Measurements from ENCODE around the gene KIAA0040.

KIAA0040 gene

DNA sequence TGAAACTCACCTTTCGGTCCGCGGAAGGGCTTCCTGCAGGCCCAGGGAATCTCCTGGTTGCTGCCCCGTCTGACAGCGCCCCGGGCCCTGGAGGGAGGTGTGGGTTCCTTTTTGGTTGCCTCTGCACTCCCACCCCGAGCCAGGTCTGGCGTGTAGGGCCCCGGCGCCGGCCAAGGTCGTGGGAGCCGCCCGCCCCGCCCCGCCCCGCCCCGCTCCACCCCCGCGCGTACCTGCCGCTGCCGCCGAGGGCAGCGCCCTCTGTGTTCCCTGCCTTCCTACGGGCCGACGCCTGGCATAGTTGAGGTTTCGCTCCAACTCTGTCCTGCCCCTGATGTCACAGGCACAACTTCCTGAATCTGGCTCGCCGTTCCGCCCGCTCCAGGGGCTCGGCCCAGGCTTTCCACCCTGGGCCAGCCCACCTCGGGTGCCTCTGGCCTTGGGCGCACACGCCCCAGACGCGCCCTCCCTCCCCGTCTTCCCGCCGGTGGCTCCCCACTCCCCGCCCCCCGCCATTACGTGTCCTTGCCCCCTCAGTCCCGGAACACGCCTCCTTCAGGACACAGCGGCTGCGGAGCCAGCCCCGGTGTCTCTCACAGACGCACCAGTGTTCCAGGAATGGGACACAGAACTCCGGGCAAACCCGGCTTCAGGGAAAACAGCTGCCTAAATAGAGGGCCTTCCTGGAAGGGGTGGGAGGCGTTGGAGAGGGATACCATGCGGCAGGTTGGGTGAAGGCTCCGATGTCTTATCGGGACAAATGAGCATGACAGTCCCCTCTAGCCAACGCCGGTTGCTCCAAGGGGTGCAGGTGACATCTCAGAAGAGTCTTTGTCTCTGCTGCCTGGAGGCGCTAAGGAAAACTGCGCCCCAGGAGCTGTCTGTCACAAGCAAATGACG lies at the start of gene KIAA0040:
Gene KIAA0040 (minus strand): TSS at position 147 of the 897 bp plus-strand sequence. CDS start 31,763 bp downstream, outside the sequence.
- DNase-seq (ENCODE audit: low read depth) = no peak

DNA sequence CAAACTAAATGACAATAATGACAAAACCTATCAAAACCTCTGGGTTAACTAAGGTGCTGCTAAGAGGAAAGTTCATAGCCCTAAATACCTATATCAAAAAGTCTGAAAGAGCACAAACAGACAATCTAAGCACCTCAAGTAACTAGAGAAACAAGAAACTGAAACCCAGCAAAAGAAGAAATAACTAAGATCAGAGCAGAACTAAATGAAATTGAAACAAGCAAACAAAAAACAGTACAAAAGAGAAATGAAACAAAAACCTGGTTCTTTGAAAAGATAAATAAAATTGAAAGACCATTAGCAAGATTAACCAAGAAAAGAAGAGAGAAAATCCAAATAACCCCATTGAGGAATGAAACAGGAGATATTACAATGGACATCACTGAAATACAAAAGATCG lies 44.8 kb upstream of the KIAA0040 start:
- DNase-seq (ENCODE audit: low read depth) = no peak

DNA sequence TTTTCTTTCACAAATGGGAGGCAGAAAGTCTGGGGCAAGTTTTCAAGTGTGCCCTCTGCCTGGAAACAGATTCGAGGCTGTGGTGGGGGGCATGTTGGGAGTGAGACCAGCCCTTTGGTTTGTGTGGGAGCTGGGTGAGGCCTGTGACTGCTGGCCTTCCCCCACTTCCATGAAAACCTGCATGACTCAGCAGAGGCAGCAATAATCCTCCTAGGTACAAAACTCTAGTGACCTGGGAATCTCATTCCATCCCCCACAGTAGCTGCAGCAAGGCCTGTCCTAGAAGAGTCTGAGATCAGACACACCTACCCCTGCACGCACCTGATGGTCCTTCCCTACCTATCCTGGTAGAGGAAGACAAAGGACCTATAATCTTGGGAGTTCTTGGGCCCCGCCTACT lies 42.1 kb upstream of the KIAA0040 start:
- no peak for DNase-seq (ENCODE audit: low read depth)

DNA sequence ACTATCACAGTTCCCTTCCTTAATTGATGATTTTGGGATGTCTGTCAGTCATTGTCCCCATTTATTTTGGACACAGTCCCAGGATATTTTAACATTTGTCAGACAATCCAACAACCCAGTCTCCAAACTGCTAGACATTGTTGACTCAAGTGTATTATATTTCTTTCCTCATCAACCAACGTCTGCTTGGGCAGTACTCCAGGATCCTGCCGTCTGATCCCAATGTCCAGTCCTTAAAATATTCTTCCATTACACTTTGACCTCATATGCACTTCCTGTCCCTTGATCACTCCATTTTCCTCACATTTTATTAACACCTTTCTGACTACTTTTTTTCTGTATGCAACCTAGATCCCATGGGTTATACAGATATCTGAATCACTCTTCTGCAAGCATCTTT lies 39.8 kb upstream of the KIAA0040 start:
- DNase-seq (ENCODE audit: low read depth) = no peak

DNA sequence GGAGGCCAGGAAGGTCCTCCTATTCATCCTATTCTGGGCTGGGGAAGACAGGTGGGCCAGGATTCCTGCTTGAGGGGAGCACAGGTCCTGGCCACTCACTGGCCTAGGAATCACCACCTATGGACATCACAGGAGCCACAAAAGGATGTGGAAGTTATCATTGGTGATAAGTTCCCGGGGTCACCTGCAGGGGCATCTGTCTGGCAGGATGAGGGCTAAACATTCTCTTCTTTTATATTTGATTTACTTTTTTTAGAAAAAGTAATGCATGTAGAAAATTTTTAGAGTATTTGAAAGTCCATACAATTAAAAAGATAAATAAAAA lies 33.2 kb upstream of the KIAA0040 start:
- DNase-seq (ENCODE audit: low read depth) = no peak

DNA sequence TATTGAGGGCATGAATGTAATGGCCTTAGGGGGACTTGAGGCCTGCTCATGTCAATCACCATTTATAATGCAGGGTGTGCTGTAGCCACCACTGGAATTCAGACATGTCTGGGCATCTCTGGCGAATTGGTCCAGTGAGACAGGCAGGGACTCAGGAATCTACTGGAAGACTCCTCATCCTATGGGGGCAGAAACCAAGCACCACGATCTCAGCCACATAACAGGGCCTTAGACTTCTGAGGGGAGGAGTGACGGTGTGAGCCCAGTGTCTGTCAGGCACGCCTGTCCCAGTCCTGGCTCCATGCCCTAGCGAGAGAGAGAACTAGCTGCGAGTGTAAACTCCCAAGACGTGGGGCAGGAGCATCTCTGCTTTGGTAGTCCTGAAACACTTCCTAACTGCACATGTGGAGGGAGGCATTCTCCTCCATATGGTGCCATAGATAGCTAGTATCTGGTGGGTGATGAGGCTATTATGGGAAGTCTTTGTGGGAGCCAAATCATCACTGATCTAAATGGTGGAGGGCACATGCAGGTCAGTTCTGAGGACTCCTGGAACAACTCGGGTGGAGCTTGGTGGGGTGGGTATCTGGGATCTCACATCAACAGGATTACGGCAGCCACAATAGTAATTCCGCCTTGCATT lies 29.8 kb upstream of the KIAA0040 start:
- no peak for DNase-seq (ENCODE audit: low read depth)

DNA sequence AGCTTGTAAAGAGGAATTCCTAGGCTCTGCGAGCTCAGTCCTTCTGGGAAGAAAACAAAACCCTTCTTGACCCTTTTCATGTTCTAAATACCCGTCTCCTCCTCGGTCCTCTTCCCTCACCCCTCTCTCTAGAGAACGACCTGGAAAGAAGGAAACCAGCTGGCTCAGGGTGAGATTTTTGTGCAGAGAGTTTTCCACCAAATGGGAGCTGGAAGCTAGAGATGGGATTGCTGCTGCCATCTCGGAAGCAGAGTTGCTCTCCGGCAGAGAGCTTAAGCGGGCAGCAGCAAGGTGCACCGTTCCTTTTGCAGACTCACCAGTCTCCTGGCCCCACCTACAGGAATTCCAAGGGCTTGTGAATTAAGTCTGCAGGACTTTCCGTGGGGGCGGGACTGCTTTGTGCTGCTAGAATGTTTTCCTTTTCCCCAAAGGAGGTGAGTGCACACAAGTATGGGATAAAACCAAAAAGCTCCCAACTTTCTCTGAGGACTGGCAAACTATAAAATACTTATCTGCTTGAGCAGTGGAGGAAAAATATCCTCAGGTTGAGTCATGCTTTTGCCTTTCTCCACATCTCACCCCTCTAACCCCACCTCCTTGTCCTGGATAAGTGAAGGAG lies 29.1 kb upstream of the KIAA0040 start:
- DNase-seq (ENCODE audit: low read depth) = no peak

DNA sequence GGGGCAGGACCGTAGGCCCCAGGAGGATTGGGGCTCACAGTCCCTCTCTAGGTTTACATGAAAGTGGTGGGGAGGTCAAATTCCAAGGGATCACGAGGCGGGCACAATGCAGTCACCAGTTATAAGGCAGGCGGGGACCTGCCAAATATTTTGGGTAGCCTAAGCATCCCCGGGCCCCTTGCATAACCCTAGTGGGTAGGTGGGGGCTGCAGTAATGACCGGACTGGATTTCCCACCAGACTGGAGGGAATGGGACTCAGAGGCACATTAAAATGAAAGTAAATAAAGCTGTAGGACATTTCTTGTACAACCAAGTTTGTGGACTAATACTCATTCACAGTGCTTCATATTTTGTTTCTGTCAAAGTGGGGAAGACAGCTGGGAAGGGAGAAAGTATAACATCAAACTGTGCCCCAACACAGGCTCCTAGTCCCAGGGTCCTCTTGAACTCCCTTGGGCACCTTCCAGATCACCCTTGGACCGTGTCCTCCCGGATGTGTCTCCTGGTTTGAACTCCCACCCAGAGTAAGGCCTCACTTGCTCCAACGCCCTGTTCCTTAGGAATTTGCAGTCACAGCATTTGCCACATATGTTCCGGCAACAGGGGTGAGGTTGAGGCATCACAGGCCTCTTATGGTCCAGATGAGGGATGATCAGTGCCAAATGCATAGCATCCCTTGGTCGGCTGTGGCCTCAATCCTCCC lies 28.4 kb upstream of the KIAA0040 start:
- DNase-seq (ENCODE audit: low read depth) = no peak

DNA sequence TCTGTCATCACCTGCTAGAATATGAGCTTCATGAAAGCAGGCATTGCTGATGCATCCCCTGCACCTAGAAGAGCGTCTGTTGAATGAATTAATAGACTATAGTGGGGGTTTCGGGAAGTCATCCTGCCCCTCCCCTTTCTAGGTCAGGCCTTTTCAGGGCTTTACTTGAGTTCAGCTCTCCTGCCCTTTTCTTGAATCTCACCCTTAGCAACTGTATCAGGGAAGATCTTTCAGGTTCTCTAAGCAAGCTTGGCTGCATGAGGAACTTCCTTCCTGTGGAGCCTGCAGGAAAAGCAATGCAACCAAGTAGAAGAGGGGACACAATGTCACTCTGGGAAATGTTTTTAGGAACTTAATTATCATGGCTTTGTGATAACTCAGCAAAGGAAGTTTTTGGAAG lies 27.2 kb upstream of the KIAA0040 start:
- no peak for DNase-seq (ENCODE audit: low read depth)

DNA sequence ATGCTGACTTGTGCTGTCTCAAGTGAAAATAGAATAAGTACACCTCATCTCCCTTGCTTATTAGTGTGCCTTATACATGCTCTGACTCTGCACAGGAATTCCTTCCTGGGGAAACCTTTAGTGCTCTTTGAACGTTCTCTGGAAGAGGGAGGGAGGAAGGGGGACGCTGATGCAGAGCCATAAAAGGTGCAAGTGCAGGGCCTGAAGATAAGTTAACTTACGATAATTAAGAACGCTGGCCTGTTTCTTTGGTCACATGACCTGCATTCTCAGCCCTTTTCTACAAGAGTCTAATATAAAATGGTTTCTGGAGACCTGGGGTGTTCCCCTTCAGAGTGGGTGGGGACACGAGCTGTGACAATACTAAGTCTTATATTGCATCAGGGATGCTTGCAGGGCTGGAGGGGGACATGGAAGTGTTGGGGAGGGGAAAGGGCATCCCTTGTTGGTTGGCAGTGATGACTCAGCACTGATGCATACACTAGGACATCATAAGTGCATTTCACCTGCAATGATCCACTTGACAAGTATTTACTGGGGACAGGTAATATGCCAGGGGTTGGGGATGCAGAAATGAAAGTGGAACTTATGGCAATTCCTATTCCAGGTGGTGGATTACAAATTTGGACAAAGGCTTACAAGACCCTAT lies 26.3 kb upstream of the KIAA0040 start:
- DNase-seq (ENCODE audit: low read depth) = no peak

DNA sequence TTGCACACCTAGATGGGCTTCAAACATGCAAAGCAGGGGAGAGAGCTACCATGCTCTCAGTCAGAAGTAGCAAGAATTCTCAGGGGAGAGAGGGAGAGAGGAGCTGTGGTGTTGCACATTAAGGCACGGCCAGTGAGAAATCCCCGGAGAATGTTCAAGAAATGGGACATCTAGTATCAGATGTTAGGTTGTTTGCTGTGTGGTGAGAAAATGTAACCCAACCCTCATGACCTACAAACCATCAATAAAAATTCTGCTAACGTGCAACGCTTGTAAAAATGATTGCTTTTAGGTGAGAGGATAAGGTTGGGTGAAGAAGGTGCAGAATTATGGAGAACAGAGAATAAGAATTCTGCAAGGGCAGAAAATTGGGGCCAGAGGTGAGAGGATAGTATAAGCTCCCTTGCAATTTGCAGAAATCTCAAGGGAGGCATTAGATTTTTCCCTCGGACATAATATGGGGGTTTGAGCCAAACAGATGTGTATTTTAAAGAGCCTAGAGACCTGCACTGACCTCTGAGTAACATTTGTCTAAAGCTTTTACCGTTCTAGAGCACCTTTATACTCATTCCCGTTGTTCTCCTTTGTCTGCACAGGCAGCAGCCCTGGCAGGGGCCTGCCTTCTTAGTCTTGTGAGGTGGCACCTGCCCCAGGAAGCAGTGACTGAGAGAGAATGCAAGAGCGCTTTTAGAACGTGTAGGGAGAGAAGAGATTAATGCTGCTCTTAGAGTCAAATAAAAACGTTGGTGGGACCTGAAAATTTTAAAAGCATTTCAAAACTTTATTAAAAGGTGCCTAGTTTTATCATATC lies 25.4 kb upstream of the KIAA0040 start:
- no peak for DNase-seq (ENCODE audit: low read depth)

DNA sequence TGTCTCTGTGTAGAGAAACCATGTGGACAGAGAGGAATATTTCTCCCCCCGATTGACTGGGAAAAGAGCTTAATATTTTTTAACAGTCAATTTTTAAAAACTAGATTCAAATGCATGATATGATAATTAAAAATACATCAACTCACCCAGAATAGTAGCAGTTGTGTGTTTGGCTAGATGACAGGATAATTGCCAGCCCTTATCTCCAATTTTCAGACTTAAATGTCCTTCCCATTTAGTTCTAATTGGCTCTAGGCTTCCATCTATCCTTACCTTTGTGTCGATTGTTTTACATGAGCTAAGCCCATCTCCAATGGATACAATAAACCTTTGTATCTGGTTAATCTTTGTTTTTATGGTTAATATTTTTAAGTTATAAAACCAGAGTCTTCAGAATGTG lies 23.9 kb upstream of the KIAA0040 start:
- no peak for DNase-seq (ENCODE audit: low read depth)

DNA sequence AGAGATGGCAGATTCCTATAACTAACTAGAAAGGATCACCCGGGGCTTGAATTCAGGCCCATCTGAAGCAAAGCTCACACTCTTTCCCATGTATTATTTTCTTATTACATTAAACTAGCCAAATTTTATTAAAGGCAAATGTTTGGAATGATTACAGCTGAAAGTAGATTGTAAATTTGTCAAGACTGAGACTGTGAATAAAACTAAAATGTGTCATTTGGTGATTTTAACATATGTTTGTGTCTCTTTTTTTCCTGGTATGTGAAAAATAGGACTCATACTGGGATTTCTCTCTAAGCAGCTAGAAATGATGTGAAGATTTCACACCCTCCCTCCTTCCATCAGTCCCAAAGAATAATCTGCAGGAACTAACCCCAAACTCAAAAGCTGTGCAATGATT lies 19.1 kb upstream of the KIAA0040 start:
- no peak for DNase-seq (ENCODE audit: low read depth)

DNA sequence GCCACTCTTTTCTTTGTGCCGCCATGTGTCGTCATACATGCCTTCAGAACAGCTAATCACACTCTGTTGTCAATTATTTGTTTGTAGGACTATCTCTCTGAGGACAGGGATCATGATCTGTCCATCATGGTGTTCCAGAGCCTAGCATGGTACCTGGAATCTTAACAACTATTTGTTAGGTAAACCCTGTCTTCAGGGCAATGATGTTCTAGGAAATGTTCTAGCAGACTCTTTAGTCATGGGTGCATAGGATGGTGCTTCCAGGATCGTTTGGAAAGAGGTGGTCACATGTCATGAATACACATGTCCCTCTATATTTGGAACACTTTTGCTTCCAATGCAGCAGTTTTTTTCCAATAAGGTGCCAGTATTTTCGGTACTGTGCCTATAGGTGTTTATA lies 18.2 kb upstream of the KIAA0040 start:
- no peak for DNase-seq (ENCODE audit: low read depth)

DNA sequence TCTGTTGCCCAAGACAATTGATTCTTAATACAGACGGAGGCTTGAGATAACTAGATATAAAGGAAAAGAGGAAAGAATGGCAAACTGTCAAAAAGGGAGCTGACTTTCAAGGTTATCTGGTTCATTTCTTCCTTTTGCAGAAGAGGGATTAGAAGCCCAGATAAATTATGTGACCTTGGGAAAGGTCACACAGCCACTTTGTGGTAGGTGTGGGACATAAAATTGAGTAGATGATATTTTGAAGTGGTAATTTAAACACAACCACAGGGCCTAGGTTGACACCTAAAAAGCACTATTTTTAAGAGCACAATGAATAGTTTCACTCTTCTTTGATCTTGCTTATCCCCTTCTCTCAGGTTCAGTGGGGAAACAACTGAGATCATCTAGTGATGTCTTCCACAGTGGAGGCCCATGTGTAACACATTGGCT lies 16.9 kb upstream of the KIAA0040 start:
- no peak for DNase-seq (ENCODE audit: low read depth)

DNA sequence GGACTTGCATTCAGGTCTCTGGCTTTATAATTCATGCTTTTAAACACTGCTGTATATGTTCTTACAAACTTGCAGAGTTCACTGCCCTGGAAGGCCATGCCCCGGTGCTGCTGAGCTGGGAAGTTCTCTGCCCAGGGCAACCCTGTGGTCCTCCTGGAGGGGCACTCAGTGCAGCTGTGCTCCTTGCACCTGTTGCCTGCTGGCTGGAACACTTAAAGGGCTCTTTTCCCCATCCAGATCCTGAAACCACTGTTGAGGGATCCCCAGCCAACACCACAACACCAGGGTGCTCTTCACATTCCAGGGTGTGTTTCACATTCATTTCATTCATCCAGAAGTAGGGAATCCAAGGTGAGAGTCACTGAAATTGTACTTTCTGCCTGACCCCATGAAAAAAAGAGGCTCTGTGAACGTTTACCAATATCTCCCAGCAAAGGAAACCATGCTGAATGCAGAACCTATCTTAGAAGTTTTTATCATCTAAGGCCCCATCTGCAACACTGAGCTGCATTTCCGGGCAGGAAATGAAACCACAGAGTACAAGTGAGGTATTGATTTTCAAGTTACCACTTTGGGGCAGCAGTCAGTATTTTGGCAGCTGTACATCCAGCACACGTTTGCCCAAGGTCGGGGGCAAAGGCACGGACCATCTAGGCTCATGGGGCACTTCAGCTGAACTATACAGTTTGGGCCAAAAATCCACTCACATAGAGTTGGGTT lies 16.4 kb upstream of the KIAA0040 start:
- no peak for DNase-seq (ENCODE audit: low read depth)

DNA sequence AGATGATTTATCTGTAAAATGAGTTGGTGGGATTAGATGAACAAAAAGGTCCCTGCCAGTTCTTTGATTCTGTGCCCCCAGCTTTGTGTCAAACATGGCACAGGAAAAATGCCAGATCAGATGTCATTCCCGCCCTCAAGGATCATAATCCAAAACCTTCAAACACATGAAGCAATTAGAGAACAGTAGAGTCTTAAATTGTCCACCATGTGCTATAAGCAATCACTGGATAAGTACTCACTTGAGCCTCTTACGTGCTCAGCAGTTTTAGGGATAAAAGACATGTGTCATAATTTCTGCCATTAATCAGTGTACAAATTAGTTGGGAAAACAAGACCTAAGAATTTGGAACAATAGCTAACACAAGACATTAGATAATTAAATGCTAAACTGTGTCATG lies 15.4 kb upstream of the KIAA0040 start:
- no peak for DNase-seq (ENCODE audit: low read depth)

DNA sequence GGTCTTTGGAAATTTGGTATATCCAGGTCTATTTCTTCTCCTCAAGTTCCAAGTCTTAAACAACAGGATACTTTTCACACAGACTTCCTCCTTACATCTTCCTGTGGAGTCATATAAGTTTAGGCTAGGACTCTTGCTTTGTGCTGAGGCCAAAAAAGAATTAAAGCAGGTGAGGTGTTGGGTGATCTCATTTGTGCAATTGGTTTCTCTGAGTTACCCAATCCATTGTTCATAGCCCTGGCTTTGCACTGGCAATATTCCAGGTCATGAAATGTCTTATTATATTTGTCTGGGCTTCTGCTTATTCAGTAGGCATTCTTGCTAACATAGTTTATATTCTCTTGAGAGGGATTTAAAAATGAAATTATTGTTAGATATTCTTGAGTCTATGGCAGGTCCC lies 14.1 kb upstream of the KIAA0040 start:
- DNase-seq (ENCODE audit: low read depth) = no peak

DNA sequence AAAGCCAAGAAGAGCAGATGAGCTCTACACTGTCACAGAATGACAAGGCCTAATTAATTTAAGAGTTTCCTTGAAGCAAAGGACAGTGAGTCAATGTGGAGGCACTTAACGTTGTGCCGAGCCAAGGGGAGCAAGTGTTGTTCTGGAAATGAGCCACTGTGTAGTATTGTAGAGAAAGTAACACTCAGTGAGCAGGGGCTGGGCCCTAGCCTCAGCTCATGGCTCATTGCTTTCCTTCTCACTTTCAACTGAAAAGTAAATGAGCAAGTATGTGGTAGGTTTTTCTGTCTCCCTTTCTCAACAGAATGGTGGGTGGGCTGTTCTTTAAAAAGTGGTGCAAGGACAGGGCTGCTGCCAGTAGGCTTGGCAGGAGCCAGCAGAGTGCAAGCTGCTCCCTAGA lies 11.8 kb upstream of the KIAA0040 start:
- DNase-seq (ENCODE audit: low read depth) = no peak

DNA sequence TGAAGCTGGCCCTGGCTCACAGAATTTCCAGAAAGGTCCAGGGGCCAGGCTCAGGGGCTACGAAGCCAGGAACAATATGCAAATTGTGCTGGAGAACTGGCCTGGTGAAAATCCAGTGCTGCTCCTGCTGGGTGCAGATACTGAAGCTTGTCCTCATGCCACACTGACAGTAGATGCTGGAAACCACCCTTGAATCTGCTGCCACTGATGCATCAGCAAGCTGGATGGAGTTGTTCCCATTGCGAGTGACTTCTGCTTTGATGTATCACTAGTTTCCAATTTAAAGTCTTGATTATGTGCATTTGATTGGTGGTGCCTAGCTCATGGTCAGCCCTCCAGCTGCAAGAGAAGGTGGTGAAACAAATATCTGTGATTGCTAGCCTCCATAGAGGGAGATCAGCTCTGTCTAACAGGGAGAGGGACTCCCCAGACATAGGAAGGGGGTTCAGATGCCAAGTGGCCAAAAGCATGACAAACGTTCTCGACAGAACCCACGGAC lies 11.0 kb upstream of the KIAA0040 start:
- DNase-seq (ENCODE audit: low read depth) = no peak

Measured in iris pigment epithelial cell (primary cell).